G401.6 (cell line): Measurements from ENCODE around the gene CD274.
"Not testable (repeated sequence)": the region's sequence is repeated elsewhere in the genome, so short reads cannot be mapped to it uniquely, and the experiment has no call there.

Experiments
- FAIRE-seq: peaks from 2 replicates; lab custom pipeline; 2012; peaks lifted over from hg19 to GRCh38; lab: Jason Lieb, UNC

Gene CD274

DNA sequence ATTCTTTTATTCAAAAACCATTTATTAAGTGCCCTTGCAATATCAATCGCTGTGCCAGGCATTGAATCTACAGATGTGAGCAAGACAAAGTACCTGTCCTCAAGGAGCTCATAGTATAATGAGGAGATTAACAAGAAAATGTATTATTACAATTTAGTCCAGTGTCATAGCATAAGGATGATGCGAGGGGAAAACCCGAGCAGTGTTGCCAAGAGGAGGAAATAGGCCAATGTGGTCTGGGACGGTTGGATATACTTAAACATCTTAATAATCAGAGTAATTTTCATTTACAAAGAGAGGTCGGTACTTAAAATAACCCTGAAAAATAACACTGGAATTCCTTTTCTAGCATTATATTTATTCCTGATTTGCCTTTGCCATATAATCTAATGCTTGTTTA lies 18.5 kb downstream of the CD274 start:
- no peak for FAIRE-seq

DNA sequence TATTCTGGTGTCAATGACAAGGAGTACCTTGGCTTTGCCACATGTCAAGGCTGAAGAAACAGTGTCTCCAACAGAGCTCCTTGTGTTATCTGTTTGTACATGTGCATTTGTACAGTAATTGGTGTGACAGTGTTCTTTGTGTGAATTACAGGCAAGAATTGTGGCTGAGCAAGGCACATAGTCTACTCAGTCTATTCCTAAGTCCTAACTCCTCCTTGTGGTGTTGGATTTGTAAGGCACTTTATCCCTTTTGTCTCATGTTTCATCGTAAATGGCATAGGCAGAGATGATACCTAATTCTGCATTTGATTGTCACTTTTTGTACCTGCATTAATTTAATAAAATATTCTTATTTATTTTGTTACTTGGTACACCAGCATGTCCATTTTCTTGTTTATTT lies 19.8 kb downstream of the CD274 start:
- FAIRE-seq = no peak

DNA sequence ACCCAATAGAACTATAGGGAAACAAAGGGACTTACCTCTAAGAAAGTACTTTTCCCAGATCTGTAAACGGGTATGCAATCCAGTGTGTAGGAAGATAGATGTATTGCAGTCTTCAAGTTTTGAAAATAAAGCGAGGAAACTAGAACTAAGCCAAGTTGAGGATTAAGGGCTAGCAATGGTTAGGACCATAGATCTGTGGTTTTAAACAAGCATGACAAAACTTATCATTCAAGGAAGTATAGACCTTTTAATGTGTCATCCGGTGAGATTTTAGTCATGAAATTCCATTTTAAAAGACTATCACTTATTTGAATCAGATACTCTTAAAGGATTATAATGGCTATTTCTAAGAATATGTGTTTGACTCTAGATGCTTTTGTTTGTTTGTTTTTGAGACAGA lies 20.5 kb downstream of the CD274 start:
- FAIRE-seq = no peak

DNA sequence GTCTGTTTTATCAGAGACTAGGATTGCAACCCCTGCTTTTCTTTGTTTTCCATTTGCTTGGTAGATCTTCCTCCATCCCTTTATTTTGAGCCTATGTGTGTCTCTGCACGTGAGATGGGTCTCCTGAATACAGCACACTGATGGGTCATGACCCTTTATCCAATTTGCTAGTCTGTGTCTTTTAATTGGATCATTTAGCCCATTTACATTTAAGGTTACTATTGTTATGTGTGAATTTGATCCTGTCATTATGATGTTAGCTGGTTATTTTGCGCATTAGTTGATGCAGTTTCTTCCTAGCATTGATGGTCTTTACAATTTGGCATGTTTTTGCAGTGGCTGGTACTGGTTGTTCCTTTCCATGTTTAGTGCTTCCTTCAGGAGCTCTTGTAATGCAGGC lies 25.3 kb downstream of the CD274 start:
- FAIRE-seq = not testable (repeated sequence)

DNA sequence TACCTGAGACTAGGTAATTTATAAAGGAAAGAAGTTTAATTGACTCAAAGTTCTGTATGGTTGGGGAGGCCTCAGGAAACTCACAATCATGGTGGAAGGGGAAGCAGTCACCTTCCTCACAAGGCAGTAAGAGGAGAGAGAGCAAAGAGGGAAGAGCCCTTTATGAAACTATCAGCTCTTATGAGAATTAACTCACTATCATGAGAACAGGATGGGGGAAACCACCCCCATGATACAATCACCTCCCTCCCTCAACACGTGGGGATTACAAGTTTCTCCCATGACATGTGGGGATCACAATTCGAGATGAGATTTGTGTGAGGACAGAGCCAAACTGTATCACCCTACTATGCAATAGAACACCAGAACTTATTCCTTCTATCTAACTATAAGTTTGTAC lies 27.9 kb downstream of the CD274 start:
- no peak for FAIRE-seq

DNA sequence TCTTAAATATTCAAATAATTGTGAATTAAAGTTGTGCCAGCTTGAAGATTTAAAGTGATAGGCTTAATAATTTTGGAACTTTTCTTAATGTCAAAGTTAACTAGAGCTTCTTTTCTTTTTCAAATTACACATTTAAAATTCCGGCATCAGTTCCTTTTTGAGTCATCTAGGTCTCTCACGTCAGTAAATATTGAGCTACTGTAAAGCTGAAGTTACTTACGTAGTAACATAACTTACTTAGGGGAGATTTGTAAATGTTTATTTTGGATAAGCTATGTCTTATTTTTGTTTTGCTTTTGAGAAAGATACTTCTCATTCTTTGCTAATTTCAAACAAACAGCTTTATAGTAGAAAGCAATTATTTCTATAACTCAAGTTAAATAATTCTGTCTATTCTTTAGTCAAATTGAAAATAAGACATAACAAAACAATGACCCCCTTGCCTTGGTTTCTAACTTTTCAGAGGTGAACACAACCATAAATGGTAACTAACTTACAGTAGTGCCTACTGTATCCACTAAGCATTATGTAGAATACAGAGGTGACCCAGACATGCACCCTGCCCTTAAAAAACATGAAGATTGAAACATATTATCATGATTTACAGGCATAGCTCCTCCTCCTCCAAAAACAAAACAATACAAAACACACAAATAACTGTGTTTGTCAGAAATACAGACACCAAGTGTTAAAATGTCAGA lies 29.8 kb downstream of the CD274 start:
- no peak for FAIRE-seq

DNA sequence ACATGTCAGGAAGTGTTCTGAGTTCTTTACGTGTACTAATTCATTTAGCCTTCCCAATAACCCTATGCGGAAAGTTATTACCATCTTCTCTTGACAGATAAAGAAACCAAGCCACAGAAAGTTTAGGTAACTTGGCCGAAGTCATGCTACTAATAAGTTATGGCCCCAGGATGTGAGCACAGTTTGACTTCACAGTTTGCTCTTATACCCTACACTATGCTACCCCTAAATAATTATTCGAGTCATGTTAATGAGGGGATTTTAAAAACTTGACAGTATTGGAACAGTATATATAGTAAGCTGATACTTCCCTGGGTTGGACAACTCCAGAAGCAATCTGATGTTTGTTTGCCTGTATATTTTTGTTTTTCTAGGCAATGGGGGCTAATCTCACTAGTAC lies 30.6 kb downstream of the CD274 start:
- FAIRE-seq = no peak

DNA sequence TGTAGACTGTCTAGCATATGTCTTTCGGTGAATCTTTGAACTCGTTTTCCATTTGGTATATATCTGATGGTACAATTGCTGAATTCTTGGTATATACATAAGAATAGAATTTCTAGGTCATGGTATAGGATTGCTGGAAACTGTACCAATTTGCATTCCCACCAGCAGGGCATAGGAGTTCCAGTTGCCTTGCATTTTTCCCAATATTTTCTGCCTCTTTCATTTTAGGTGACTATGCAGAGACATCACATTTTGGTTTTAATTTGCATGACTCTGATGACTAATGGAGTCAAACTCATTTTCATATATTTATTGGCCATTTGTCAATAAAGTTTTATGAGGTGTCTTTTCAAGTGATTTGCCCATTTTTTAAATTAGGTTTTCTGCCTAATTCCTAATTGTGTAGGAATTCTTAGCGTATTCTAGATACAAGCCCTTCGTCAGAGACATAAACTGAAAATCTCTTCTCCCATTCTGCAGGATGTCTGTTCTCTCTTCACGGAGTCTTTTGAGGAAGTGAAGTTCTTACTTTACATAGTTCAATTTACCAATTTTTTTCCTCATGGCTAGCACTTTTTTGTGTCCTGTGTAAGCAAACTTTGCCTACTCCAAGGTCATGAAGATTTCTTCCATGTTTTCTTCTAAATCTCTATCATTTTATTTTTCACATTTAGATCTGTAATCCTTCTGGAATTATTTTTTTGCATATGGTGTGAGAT lies 31.1 kb downstream of the CD274 start:
- no peak for FAIRE-seq

DNA sequence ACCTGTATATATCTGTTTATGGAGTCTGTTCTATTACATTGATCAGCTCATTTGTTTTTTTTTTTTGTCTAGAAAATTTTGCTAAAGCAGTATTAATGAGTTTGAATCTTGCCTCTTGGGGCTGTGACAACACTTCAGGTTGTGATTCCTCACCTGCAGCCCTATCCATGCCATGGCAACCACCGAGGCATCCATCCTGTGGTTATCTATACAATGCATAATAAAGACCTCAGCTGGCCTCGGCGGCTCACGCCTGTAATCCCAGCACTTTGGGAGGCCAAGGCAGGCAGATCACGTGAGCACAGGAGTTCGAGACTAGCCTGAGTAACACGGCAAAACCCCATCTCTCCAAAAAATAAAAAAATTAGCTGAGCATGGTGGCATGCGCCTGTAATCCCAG lies 31.9 kb downstream of the CD274 start:
- no peak for FAIRE-seq

DNA sequence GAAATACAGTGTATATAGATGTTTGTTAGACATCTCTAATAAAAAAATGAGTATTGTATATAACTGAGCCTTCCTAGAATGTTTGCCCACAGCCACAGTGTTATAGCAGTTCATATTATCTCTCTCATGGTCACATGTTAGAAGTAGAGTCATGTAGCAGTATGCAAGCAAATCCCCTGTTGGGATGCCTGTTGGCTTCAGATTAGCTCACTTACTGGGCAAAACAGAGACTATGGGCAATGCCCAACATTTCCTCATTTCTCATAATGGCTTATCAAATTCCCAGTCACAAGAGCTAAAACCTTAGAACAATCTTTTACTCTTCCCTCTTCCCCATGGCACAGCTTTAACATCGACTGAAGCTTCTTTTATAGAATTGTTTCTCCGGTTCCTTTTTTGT lies 33.0 kb downstream of the CD274 start:
- no peak for FAIRE-seq

DNA sequence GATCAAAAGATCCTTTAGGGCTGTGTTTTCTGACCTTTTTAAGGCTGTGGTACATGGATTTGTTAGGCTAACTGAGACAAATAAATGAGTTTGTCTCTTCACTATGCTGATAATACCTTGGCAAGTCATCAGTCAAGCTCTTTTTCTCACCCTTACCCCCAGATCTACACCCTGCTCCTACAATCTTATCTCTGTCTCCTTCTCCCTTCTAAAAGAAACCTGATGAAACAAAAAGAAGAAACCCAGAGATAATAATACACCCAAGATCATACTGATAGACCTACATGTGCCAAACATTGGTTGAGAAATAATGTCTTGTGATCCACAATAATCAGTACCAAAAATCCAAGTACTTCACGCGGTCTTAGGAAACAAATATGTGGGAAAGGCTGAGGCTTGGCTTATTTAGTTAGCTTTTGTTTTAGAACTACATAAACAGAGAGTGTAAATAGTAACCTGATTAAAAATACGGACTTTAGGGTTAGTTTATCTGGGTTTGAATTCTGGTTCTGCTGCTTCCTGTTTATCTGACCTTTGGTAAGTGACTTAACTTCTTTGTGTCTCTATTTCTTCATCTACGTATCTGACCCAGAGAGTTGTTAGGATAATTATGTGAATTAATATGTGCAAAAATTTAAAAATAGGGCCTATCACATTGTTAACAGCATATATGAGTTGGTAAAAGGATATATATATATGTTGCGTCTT lies 35.2 kb downstream of the CD274 start:
- no peak for FAIRE-seq

DNA sequence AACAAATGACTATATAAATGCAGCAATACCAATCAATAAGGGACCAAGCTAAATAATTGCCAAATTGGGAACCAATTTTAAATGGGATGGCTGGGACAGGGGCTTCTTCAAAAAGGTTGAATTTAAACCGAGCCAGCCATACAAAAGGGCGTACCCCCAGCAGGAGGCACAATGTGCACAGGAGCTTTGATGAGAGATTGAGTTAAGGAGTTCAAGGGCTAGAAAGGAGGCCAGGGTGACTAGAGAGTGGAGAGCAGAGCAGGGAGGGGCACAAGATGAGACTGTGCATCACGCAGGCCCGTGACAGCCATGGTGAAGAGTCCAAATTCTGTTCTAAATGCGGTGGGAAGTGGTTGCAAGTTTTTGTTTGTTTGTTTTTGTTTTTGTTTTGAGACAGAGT lies 36.6 kb downstream of the CD274 start:
- no peak for FAIRE-seq

DNA sequence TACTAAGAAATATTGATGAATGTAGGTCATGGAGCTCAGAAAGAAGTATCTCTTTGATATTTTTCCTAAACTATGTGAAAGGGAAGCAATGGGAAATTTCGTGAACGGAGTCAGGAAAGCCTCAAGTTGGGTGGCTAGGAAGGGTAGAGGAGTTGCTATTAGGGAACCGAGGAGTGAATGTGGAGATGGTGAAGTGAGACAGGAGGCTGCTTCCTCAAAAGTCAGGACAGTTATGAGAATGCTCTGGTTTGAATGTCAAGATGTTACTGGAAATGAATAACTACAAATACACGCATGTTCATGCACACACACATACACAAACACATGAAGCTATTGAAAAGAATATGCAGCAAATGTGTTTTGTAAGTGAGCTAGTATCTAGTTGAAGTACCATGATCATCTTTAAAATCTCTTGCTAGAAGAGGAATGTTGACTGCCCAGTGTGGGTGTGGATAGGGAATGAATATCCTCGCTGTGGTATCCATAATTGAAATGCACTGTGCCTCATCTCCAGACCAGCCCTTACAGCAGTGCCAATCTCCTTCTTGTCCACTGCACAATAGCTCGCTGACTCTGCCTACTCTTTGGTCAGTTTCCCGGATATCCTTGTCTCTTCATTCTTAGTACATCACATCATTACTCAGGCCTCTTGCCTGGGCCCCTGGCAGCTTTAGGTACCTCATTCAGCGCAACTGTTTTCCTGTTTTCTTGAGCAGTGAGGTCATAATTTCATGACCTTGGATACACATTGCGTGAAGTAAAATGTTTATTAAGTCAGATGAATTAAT lies 38.1 kb downstream of the CD274 start:
- no peak for FAIRE-seq

DNA sequence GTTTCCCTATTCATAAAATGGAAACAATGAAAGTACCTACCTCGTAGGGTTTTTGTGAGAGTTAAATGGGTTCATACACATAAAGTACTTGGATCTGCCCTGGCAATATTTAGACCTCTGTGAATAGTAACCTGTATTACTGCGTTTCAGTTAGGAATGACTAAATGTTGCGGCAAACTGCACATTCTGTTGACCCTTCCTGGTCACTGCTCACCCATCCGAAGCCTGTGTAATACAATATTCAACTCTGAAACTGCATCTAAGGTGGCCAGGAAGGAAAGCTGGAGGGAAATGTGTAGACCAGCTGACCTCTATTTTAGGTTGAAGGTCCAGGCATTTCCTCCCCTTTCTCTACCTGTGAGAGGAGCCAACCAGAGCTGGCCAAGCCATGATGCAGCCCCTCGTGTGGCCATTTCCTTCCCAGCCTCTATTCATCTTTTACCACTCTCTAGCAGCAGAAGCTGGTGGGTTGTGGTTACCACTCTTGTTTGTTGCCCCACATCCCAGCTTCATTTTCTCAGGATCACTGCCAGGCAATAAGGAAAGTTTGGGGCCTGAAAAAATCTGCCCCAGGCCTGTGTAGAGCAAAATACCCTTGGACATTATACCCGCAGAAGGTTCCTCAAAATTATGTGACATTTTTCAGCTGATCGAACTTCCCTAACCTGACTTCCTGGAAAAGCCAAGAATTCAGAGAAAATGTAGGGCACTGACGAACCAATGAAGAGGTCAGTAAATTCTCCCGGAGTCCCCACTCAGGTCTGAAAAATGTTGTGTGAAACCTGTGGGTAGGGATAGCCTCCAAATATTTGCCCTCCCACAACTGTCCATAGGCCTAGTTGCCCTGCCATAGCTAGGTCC lies 39.5 kb downstream of the CD274 start:
- no peak for FAIRE-seq

DNA sequence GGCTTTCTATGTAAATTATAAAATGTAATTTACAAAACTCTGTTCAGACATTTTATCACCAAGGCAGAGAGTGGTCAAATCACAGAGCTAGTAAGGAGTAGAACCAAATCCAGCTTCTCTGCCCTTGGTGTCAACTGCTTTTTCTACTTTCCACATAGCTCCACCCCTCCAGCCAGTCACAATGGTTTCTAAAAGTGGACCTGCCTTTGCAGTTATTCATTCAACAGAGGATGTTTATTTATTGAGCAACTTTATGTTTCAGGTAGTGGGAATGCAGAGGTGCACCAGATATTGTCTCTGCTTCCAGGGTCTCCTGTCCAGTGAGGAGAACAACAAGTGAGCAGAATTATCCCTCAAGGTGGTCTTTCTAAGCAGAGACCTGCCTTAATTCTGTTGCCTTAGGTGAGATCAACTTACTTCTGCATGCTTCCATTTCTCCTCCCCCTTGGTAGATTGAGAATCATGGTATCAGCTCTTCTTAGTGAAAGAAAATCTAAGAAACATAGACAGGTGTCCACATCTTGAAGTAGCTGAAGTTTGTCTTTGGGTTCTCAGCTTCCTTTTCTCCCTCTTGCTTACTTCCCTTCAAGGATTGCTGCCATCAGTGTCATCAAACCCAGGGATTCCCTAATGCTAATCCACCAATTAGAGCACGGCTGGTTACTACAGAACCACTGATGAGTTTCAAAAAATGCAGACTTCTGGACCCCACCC lies 42.8 kb downstream of the CD274 start:
- FAIRE-seq = no peak

DNA sequence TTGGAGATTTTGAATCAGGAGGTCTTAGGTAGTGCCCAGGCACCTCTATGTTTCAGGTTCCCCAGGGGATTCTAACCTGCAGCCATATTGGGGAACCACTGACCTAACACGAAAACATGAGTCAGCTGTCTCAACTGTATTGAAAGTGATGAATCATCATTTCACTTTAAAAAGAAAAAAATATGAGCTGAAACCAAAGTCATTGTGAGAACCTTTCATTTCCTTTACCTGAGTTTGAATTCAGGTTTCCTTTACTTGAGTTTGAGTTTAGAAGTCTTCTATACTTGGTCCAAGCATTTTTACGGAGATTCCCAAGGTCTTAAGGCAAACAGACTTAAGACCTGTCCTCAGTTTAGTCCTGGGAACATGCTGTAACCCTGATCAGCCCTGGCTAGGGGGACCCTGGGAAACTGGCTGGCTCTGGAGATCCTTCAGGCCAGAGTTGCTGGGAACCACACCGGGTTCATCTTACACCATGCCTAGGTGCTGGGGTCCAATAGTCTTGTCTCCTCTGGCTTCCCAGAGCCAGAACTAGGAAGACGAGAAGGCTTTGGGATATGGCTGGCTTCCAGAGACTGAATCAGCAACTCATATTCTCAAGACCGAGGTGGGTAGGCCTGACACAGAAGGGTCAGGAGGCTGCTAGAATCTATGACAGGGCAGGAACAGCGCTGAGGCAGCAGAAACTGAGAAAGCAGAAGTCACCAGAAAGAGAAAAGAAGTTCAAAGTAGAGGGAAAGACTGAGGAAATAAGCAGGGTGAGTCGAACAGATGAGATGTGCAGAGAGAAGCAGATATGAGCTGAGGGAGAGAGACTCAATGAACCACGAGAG lies 43.6 kb downstream of the CD274 start:
- FAIRE-seq = no peak

DNA sequence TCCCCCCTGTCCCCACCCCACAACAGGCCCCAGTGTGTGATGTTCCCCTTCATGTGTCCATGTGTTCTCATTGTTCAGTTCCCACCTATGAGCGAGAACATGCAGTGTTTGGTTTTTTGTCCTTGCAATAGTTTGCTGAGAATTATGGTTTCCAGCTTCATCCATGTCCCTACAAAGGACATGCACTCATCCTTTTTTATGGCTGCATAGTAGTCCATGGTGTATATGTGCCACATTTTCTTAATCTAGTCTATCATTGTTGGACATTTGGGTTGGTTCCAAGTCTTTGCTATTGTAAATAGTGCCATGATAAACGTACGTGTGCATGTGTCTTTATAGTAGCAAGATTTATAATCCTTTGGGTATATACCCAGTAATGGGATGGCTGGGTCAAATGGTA lies 44.4 kb downstream of the CD274 start:
- not testable (repeated sequence) for FAIRE-seq

DNA sequence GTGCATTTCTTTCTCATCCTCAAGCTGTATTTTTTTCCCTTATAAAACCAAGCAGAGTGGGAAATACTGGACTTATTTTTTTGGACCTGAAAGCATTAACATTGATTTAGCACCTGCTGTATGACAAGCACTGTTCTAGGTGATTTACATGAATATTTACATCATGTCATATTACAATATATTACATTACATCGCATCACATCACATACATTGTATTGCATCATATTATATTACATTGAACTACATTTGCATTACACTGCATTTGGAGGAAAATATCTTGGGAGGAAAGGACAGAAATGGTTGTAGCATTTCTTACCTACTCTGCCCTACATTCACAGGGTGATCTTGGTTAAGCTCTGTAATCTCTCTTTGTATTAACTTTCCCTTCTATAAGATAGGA lies 48.8 kb downstream of the CD274 start:
- no peak for FAIRE-seq

DNA sequence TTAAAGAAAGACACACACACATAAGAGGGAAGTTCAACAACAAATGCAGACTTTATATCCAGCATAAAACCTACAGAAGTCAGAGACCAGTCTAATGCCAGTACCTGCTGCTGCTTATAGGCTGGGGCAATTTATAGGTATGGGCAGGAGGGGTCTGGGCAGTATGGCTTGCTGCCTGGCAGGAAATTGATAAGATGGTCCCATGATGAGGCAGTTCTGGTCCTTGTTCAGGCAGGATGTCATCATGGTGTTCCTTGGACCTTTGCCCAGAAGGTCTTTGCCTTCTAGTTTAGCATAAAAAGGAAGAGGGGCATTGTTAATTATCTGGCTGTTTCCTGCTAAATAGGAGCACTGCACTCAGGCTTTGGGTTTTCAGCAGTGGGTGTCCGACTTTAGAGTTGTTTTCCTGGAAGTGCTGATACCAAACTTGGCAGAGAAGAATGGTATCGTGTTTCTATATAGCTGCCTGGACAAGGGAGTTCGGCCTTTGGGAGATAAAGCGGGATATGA lies 49.6 kb downstream of the CD274 start:
- no peak for FAIRE-seq
